Neural crest cell (in vitro differentiated cells): ENCODE results near the gene RAB33B. TPM values are rescaled to one million over a fixed set of nuclear protein-coding genes. Genes with fewer than 3 reads are reported as not detected.
A peak's percentile ranks its signal among the peaks of the same experiment; 100 is the strongest.
"Not testable (repeated sequence)": the region's sequence is repeated elsewhere in the genome, so short reads cannot be mapped to it uniquely, and the experiment has no call there.

Source experiments
- DNase-seq: peaks from one replicate; pipeline ENCODE4 v3.0.0; 2021; ENCODE audit warnings: low read depth, mixed read lengths, low spot score
- H3K27ac Mint-ChIP-seq: one replicate; pipeline ENCODE4 v1.8.0; 2021; ENCODE audit warnings: mild to moderate bottlenecking, mixed read lengths; ENCODE audit not compliant: unreplicated experiment
- H3K27me3 Mint-ChIP-seq: 2 replicates; pipeline ENCODE4 v1.8.0; 2021; ENCODE audit warnings: low read depth, mild to moderate bottlenecking, mixed read lengths
- H3K36me3 Mint-ChIP-seq: 2 replicates; pipeline ENCODE4 v1.8.0; 2021; ENCODE audit warnings: low read depth, mild to moderate bottlenecking, mixed read lengths
- H3K4me1 Mint-ChIP-seq: 2 replicates; pipeline ENCODE4 v1.8.0; 2021; ENCODE audit warnings: mixed read lengths
- H3K4me3 Mint-ChIP-seq: one replicate; pipeline ENCODE4 v1.8.0; 2021; ENCODE audit warnings: mild to moderate bottlenecking, mixed read lengths
- H3K9me3 Mint-ChIP-seq: 2 replicates; pipeline ENCODE4 v1.8.0; 2021; ENCODE audit warnings: mixed read lengths
- total RNA-seq: library from RNA; stranded (reverse); gene quantifications from 2 replicates; pipeline ENCODE4 v1.2.1, GENCODE V29; 2021
- TF ChIP-seq, protein P1 (sequence below): fragments of 200-600 bp; sonication (generic); conservative IDR thresholded peaks from 2 replicates; pipeline ENCODE4 v1.5.0; 2021; ENCODE audit warnings: antibody characterized with exemption, mild to moderate bottlenecking

RAB33B gene
- total RNA-seq, 1 donor from 2014 or later = 7.0 TPM

DNA sequence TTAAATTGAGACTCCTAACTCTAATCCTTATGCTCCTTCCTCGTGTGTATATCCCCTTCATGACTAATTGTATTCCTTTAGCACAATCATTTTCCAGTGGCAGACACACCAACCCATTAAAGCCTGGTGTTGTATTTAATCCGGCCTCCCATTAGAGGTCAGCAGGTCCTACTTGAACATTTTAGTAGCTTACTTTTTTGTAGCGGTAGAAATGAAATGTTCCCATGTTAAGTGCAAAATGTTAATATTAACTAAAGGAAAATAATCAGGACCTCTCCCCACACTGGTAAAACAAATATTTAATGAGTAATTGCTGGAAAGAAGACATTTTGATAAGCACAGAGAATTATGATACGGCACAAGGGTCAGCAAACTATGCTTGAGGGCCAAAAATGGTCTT, 3.4 kb downstream of the RAB33B start:
- TF ChIP-seq, protein P1, sequence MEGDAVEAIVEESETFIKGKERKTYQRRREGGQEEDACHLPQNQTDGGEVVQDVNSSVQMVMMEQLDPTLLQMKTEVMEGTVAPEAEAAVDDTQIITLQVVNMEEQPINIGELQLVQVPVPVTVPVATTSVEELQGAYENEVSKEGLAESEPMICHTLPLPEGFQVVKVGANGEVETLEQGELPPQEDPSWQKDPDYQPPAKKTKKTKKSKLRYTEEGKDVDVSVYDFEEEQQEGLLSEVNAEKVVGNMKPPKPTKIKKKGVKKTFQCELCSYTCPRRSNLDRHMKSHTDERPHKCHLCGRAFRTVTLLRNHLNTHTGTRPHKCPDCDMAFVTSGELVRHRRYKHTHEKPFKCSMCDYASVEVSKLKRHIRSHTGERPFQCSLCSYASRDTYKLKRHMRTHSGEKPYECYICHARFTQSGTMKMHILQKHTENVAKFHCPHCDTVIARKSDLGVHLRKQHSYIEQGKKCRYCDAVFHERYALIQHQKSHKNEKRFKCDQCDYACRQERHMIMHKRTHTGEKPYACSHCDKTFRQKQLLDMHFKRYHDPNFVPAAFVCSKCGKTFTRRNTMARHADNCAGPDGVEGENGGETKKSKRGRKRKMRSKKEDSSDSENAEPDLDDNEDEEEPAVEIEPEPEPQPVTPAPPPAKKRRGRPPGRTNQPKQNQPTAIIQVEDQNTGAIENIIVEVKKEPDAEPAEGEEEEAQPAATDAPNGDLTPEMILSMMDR = no peak
- Mint-ChIP-seq H3K4me3 (no peak overlapping the region), H3K4me1 (peaks cover 51% of the 10 kb centered on the region), H3K36me3 (no peaks in the 10 kb centered on the region), H3K27me3 (no peaks in the 10 kb centered on the region), H3K9me3 (no peaks in the 10 kb centered on the region), H3K27ac (no peak overlapping the region)
- no peak for DNase-seq

DNA sequence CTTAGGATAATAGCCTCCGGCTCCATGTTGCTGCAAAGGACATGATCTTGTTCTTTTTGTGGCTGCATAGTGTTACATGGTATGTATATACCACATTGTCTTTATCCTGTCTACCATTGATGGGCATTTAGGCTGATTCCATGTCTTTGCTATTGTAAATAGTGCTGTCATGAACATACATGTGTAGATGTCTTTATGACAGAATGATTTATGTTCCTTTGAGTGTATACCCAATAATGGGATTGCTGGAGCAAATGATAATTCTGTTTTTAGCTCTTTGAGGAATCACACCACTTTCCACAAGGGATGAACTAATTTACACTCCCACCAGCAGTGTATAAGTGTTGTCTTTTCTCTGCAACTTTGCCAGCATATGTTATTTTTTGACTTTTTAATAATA, 4.6 kb downstream of the RAB33B start:
- TF ChIP-seq, protein P1 = no peak
- no peaks in the 10 kb centered on the region for H3K27me3 Mint-ChIP-seq
- H3K4me1 Mint-ChIP-seq = peaks cover 39% of the 10 kb centered on the region
- no peak overlapping the region for H3K27ac Mint-ChIP-seq
- no peaks in the 10 kb centered on the region for H3K9me3 Mint-ChIP-seq
- DNase-seq = no peak
- H3K4me3 Mint-ChIP-seq = peak overlapping the region; percentile 54
- no peaks in the 10 kb centered on the region for H3K36me3 Mint-ChIP-seq

DNA sequence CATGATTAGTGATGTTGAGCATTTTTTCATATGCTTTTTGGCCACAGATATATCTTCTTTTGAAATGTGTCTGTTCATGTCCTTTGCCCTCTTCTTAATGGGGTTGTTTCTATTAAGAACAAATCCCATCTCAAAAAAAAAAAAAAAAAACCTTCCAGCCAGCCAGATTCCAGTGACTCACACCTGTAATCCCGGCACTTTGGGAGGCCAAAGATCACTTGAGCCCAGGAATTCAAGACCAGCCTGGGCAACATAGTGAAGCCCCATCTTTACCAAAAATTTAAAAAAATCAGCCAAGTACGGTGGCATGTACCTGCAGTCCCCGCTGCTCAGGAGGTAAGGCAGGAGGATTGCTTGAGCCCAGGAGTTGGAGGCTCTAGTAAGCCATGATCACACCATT, 5.1 kb downstream of the RAB33B start:
- Mint-ChIP-seq H3K27ac (no peak overlapping the region), H3K4me1 (peaks cover 38% of the 10 kb centered on the region), H3K9me3 (no peaks in the 10 kb centered on the region)

DNA sequence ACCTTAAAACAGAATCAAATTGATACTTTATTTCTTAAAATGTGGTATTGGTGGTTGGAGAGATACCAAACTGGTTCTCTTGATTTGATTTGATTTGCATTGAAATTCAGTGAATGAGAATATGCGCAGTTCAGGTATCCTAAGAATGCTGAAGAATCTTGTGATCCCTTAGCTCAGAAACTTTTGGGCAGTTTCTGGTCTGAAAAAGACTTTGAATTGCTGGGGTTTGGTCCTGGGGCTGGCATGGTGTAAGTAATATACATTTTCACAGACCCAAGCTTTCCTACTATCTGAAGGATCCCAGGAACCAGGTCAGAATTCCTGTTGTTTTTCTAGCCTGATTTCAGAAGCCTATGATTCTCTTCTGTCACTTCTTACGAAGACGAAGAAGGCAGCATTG, 6.6 kb downstream of the RAB33B start:
- H3K4me1 Mint-ChIP-seq = peaks cover 22% of the 10 kb centered on the region

More for the DNA sequence above, 5.1 kb downstream of the RAB33B start:
- Mint-ChIP-seq H3K4me3 (no peak overlapping the region), H3K27me3 (no peaks in the 10 kb centered on the region), H3K36me3 (peaks cover under 1% of the 10 kb centered on the region)
- no peak for DNase-seq
- TF ChIP-seq, protein P1 = no peak

DNA sequence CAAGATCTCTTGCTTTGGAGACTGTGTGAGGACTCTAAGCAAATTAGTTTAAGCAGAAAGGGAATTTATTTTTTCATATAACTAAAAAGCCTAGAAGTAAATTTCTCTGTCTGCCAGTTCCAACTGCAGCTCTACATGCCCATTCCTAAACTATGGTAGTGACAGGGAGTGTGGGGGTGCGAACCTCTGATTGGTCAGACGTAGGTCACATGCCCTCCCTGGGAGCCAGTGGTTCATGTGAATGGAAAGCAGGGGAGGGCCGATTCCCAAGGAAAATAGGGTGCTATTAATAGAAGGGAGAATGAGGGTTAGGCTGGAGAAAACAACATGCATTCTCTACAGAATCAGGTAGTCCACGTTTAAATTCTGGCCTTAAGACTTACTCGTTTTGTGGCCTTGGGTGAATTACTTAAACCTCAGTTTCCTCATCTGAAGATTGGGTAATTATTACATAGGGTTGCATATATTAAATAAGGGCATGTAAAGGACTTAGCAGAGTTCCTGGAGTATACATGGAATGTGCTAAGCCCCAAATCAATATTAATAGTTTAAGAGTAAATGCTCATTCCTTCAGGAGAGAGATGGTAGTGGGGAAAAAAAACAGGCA, 7.2 kb downstream of the RAB33B start:
- H3K4me1 Mint-ChIP-seq = peaks cover 18% of the 10 kb centered on the region
- no peak for DNase-seq
- no peaks in the 10 kb centered on the region for H3K9me3 Mint-ChIP-seq
- peaks cover 2% of the 10 kb centered on the region for H3K36me3 Mint-ChIP-seq
- no peaks in the 10 kb centered on the region for H3K27me3 Mint-ChIP-seq
- H3K27ac Mint-ChIP-seq = no peak overlapping the region
- no peak overlapping the region for H3K4me3 Mint-ChIP-seq
- TF ChIP-seq, protein P1 = no peak

More for the DNA sequence above, 6.6 kb downstream of the RAB33B start:
- peaks cover 2% of the 10 kb centered on the region for H3K36me3 Mint-ChIP-seq
- TF ChIP-seq, protein P1 = no peak
- no peaks in the 10 kb centered on the region for H3K27me3 Mint-ChIP-seq
- DNase-seq = no peak
- H3K4me3 Mint-ChIP-seq = no peak overlapping the region
- no peaks in the 10 kb centered on the region for H3K9me3 Mint-ChIP-seq
- no peak overlapping the region for H3K27ac Mint-ChIP-seq

DNA sequence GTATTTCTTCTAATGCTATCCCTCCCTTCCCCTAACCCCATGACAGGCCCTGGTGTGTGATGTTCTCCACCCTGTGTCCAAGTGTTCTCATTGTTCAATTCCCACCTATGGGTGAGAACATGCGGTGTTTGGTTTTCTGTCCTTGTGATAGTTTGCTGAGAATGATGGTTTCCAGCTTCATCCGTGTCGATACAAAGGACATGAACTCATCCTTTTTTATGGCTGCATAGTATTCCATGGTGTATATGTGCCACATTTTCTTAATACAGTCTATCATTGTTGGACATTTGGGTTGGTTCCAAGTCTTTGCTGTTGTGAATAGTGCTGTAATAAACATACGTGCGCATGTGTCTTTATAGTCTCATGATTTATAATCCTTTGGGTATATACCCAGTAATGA, 10.6 kb downstream of the RAB33B start:
- H3K36me3 Mint-ChIP-seq = peaks cover 17% of the 10 kb centered on the region
- DNase-seq, H3K27ac Mint-ChIP-seq, H3K9me3 Mint-ChIP-seq, H3K4me3 Mint-ChIP-seq, H3K4me1 Mint-ChIP-seq, H3K27me3 Mint-ChIP-seq: not testable (repeated sequence)
